Left kidney (tissue), 2 donors: ENCODE results near the gene LTF. TPM values are rescaled to one million over a fixed set of nuclear protein-coding genes. Genes with fewer than 3 reads are reported as not detected.
A peak's percentile ranks its signal among the peaks of the same experiment; 100 is the strongest.
"Not testable (repeated sequence)": the region's sequence is repeated elsewhere in the genome, so short reads cannot be mapped to it uniquely, and the experiment has no call there.

Experiments used
- DNase-seq: peaks from one replicate; pipeline ENCODE4 v3.0.0-alpha.2; 2013
- polyA plus RNA-seq: library from polyadenylated mRNA; unstranded; fragments of 120-200 nt; gene quantifications from one replicate; pipeline ENCODE4 v1.2.1, GENCODE V29; 2013; ENCODE audit not compliant: insufficient read length

Gene LTF
- polyA plus RNA-seq, 1 donor: 1.7 TPM

GRCh38 chr3:46442576-46443530, 21.9 kb downstream of the LTF start:
- DNase-seq: peak; percentile 29

- no peak for DNase-seq
Measured at GRCh38 chr3:46440531-46441294, 24.0 kb downstream of the LTF start.

GRCh38 chr3:46438831-46439230, 25.9 kb downstream of the LTF start:
- DNase-seq: no peak

- DNase-seq: no peak
Measured at GRCh38 chr3:46435081-46435726, 29.5 kb downstream of the LTF start.

- no peak for DNase-seq
Measured at GRCh38 chr3:46433841-46434240, 30.9 kb downstream of the LTF start.

- not testable (repeated sequence) for DNase-seq
Measured at GRCh38 chr3:46433118-46433517, 31.6 kb downstream of the LTF start.

- not testable (repeated sequence) for DNase-seq
Measured at GRCh38 chr3:46431905-46432304, 32.8 kb downstream of the LTF start.

GRCh38 chr3:46430879-46431278, 33.8 kb downstream of the LTF start:
- DNase-seq: not testable (repeated sequence)

- DNase-seq: no peak
Measured at GRCh38 chr3:46429671-46430070, 35.0 kb downstream of the LTF start.

GRCh38 chr3:46429250-46429649, 35.5 kb downstream of the LTF start:
- no peak for DNase-seq

- no peak for DNase-seq
Measured at GRCh38 chr3:46427916-46428833, 36.5 kb downstream of the LTF start.

- not testable (repeated sequence) for DNase-seq
Measured at GRCh38 chr3:46427404-46427803, 37.3 kb downstream of the LTF start.

- DNase-seq: not testable (repeated sequence)
Measured at GRCh38 chr3:46426476-46426875, 38.2 kb downstream of the LTF start.

- no peak for DNase-seq
Measured at GRCh38 chr3:46423588-46423987, 41.1 kb downstream of the LTF start.

- DNase-seq: no peak
Measured at GRCh38 chr3:46422617-46423016, 42.1 kb downstream of the LTF start.

- DNase-seq: no peak
Measured at GRCh38 chr3:46420931-46421330, 43.8 kb downstream of the LTF start.

GRCh38 chr3:46419816-46420215, 44.9 kb downstream of the LTF start:
- no peak for DNase-seq

- DNase-seq: no peak
Measured at GRCh38 chr3:46417841-46418611, 46.7 kb downstream of the LTF start.

GRCh38 chr3:46416811-46417510, 47.7 kb downstream of the LTF start:
- no peak for DNase-seq
